GM12864 (cell line): Measurements from ENCODE around the gene TENT5C.

Experiments
- DNase-seq: peaks from one replicate; pipeline ENCODE4 v3.0.0-alpha.2; 2011; ENCODE audit warnings: low read depth
- H3K4me3 ChIP-seq: 2 replicates; pipeline ENCODE4 v1.5.1; 2011; ENCODE audit warnings: mild to moderate bottlenecking, low read depth, low read length, control low read depth
- TF ChIP-seq, protein P1 (sequence below): IDR thresholded peaks from 2 replicates; pipeline ENCODE4 v1.5.1; 2011; ENCODE audit warnings: low read depth, mild to moderate bottlenecking, moderate library complexity, low read length, control low read depth, inconsistent platforms; ENCODE audit errors: missing control alignments

Gene TENT5C

DNA sequence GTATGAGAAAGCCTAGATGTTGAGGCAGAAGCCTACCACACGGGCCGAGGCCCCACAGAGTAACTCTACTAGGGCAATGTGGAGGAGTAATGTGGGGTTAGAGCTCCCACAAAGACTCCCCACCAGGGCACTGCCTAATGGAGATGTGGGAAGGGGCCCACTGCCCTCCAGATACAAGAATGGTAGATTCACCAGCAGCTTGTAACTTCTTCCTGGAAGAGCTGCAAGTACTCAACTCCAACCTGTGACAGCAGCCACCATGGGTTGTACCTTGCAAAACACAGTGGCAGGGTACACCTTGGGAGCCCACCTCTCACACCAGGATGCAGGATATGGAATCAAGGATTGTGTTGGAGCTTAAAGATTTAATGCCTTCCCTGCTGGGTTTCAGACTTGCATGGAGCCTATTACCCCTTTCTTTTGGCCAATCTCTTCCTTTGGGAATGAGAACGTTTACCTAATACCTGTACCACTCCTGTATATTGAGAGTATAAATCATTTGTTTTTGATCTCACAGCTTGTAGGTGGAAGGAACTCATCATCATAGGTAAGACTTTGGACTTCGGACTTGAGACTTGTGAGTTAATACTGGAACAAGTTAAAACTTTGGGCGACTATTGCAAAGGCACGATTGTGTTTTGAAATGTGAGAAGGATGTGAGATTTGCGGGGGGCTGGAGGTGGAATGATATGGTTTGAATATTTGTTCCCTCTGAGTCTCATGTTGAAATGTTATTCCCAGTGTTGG is 57.5 kb downstream of the TENT5C start:
- TF ChIP-seq, protein P1, sequence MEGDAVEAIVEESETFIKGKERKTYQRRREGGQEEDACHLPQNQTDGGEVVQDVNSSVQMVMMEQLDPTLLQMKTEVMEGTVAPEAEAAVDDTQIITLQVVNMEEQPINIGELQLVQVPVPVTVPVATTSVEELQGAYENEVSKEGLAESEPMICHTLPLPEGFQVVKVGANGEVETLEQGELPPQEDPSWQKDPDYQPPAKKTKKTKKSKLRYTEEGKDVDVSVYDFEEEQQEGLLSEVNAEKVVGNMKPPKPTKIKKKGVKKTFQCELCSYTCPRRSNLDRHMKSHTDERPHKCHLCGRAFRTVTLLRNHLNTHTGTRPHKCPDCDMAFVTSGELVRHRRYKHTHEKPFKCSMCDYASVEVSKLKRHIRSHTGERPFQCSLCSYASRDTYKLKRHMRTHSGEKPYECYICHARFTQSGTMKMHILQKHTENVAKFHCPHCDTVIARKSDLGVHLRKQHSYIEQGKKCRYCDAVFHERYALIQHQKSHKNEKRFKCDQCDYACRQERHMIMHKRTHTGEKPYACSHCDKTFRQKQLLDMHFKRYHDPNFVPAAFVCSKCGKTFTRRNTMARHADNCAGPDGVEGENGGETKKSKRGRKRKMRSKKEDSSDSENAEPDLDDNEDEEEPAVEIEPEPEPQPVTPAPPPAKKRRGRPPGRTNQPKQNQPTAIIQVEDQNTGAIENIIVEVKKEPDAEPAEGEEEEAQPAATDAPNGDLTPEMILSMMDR: no peak
- H3K4me3 ChIP-seq: no peak overlapping the region
- no peak for DNase-seq

DNA sequence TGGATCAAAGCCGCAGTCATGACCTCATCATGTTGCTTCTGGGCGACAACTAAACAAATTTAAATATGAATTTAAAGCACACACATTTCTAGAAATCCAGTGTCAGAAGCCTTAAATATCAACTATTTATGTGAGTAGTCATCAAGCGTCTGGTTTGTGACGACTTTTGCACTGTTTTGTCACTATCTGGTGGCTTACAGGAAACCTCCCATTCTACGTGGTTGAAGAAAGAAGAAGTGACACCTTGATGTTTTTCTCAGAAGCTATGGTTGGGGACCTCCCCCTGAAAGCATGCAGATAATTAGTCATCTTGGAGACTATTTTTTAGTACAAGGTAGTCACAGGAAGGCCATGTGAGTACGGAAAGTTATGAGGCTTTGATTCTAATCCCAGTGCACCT is 58.5 kb downstream of the TENT5C start:
- peak; percentile 95 for DNase-seq
- no peak overlapping the region for H3K4me3 ChIP-seq
- TF ChIP-seq, protein P1: no peak

DNA sequence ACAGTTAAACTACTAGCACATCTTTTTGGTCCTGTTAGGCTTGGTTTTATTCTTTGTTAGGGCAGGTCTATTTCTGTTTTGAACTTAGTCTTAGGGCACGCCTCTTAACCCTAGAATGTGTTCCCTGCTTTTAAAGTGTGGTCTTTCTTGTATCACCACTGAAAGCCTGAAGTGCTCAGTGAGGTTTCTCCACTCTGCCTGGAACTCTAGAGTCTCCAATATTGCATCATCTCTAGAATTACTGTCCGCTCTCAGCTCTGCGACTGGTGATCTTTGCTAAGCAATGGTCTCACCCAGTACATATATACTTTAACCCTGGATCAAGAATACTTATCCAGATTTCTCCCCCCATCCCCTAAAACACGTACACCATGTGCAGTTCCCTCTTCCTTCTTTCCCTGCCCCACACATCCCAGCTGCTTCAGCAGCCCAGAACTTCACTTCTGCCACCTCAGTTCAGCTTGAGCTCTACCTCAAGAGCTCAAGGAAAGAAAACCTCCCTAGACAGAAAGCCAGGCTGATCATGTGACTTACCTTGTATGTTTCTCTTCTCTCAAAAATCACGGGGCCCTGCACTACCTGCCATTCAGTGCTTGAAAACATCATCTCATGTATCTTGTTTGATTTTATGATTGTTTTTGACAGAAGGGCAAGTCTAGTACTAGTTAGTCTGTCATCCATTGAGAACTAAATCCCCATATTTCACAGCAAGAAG is 59.9 kb downstream of the TENT5C start:
- TF ChIP-seq, protein P1: no peak
- no peak overlapping the region for H3K4me3 ChIP-seq
- DNase-seq: no peak

DNA sequence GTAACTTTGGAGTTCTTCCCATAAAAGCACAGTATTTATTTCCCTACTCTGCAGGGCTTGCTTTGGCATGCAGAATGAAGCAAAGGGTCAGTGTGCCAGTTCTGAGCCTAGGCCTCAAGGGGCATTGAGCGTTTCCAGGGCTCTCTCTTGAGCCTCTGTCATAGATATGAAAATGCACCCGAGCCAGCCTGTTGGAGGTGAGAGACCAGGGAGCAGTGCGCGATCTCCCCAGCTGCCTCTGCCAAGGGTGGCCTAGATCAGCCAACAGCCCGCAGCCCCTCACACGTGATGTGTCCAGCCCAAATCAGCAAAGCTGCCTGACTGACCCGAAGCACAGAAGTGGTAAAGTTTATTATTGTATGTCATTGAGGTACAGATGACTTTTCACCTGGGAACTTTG is 63.7 kb downstream of the TENT5C start:
- TF ChIP-seq, protein P1: no peak
- no peak overlapping the region for H3K4me3 ChIP-seq
- DNase-seq: no peak

DNA sequence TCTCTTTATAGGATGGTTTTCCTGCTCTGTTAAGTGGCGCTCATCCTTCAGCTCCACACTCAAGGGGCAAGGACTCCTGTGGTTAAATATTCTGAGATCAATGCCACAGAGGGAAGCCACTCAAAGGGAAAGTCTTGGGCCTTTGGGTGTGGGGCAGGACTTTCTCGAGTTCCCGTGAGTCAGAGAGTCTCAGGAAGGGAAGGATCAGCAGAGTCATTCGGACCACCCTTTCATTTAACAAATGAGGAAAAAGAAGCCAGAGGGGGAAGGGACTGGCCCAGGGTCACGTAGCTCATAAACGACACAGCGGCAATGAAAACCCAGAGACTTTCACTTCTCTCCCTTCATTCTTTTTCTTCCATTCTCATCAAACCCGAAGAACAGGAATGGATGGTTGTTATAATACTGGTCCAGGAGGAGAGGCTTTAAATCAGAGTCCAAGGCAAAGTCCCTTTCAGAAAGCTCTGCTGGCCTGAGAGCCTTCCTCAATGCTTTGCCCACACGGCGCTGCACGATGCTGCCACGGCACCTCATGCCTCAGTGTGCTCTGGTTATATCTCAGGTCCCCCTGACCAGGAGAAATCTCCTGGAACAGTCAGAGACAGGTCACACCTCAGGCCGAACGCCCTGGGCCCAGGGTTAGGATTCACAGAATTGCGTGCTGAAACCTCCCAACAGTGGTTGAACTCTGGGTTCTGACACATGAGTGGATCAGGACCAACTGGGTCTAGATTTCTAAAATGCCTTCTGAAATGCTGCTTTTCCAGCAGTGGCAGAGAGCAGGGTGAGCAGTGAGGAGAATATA is 65.3 kb downstream of the TENT5C start:
- TF ChIP-seq, protein P1: no peak
- no peak for DNase-seq
- no peak overlapping the region for H3K4me3 ChIP-seq

DNA sequence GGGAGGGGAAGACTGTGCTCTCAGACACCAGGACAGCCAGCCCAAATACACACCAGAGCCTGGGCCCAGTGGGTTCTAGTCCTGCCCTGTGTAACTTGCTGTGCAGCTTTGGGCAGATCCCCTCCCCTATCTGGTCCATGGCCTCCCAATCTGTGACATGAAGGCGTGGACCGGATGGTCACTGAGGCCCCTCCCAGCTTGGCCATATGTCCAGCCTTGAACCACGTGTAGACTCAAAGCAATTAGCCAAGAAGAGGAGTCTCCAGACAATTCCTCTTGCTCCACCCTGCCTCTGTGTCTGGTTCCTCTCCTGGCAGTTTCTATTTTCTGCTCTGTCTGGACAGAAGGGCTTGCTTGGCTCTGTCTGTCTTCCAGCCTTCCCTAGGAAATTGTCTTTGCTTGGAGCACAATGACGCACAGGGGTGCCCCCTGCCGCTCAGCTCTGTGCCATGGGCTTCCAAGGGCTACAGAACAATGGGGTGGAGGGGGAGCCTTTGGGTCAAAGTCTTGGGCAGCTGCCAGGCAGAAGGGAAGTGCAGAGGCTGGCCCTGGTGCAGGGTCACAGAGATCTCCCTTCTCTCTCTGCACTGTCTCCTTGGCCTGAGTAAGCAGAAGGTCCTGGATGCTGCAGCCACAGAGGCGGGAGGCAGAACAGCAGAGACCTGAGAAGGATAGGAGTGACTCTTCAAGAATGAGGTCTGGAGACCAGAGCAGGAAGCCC is 66.1 kb downstream of the TENT5C start:
- DNase-seq: no peak
- TF ChIP-seq, protein P1: no peak

More for the DNA sequence above, 66.1 kb downstream of the TENT5C start:
- no peak overlapping the region for H3K4me3 ChIP-seq
